Mucosa of rectum (tissue), 2 donors: ENCODE data around the gene C6orf47.

ENCODE experiments used
- H3K27ac ChIP-seq, 2 donors: one replicate each; pipeline ENCODE4 v1.7.0; 2013; ENCODE audit warnings: inconsistent platforms in 2 of 2, low read depth in 2 of 2, low read length in 2 of 2
- H3K27me3 ChIP-seq, 2 donors: one replicate each; pipeline ENCODE4 v1.7.0; 2013; ENCODE audit warnings: low read length in 2 of 2; ENCODE audit not compliant: control insufficient read depth in 2 of 2, insufficient read depth in 2 of 2
- H3K36me3 ChIP-seq, 2 donors: one replicate each; pipeline ENCODE4 v1.7.0; 2013; ENCODE audit warnings: low read length in 2 of 2; ENCODE audit not compliant: control insufficient read depth in 2 of 2, insufficient read depth in 2 of 2
- H3K4me1 ChIP-seq, 2 donors: one replicate each; pipeline ENCODE4 v1.7.0; 2013; ENCODE audit warnings: low read length in 2 of 2, mild to moderate bottlenecking in 1 of 2; ENCODE audit not compliant: control insufficient read depth in 2 of 2, insufficient read depth in 2 of 2
- H3K4me3 ChIP-seq, 2 donors: one replicate each; pipeline ENCODE4 v1.7.0; 2013; ENCODE audit warnings: low read length in 2 of 2
- H3K9ac ChIP-seq, 2 donors: one replicate each; pipeline ENCODE4 v1.7.0; 2013; ENCODE audit warnings: low read length in 2 of 2, low read depth in 1 of 2, mild to moderate bottlenecking in 1 of 2
- H3K9me3 ChIP-seq, 2 donors: one replicate each; pipeline ENCODE4 v1.7.0; 2013; ENCODE audit warnings: low read length in 2 of 2; ENCODE audit not compliant: control insufficient read depth in 2 of 2
- donor health status: healthy.
- donor health status: Normal muscosa, but diverticular disease.

The C6orf47 gene

GRCh38 chr6:31622684-31623091, 37.9 kb downstream of the C6orf47 start:
- Histone ChIP-seq H3K4me3 (no peak overlapping the region), H3K36me3 (peaks cover 39 to 52% of the 10 kb centered on the region in 2 donors), H3K27me3 (no peaks in the 10 kb centered on the region), H3K9ac (no peak overlapping the region), H3K9me3 (no peaks in the 10 kb centered on the region), H3K27ac (no peak overlapping the region), H3K4me1 (peaks cover 10 to 21% of the 10 kb centered on the region in 2 donors)

- Histone ChIP-seq H3K36me3 (peaks cover 33 to 45% of the 10 kb centered on the region in 2 donors), H3K4me1 (peaks cover 10 to 21% of the 10 kb centered on the region in 2 donors), H3K27ac (peak overlapping the region; percentile 1 to 99), H3K9ac (peak overlapping the region; percentile 93 to 94), H3K4me3 (peak overlapping the region; percentile 80 to 86), H3K9me3 (no peaks in the 10 kb centered on the region), H3K27me3 (no peaks in the 10 kb centered on the region)
Observed at GRCh38 chr6:31621991-31622390, 38.6 kb downstream of the C6orf47 start.

- Histone ChIP-seq H3K27me3 (no peaks in the 10 kb centered on the region), H3K36me3 (peaks cover 27 to 39% of the 10 kb centered on the region in 2 donors), H3K9ac (peak overlapping the region; percentile 93 to 94), H3K27ac (peak overlapping the region; percentile 99), H3K4me3 (peak overlapping the region; percentile 80 to 86), H3K9me3 (no peaks in the 10 kb centered on the region), H3K4me1 (peaks cover 10 to 21% of the 10 kb centered on the region in 2 donors)
Observed at GRCh38 chr6:31621320-31621939, 39.1 kb downstream of the C6orf47 start.

- Histone ChIP-seq H3K9ac (peak within 1 kb of the TSS; percentile 93 to 94), H3K27ac (peak within 1 kb of the TSS; percentile 99), H3K4me3 (peak within 1 kb of the TSS; percentile 86 to 89), H3K9me3 (no peaks in the 10 kb centered on the region), H3K36me3 (peaks cover 22 to 33% of the 10 kb centered on the region in 2 donors), H3K4me1 (peaks cover 10 to 21% of the 10 kb centered on the region in 2 donors), H3K27me3 (no peaks in the 10 kb centered on the region)
Observed at GRCh38 chr6:31620586-31621319, 39.8 kb downstream of the C6orf47 start, which contains the start of gene PRRC2A. Gene PRRC2A, plus strand, starts transcription at chr6:31620715. Its CDS starts 2,075 bp downstream, at chr6:31622790.

GRCh38 chr6:31619805-31620585, 40.6 kb downstream of the C6orf47 start:
- Histone ChIP-seq H3K36me3 (peaks cover 14 to 25% of the 10 kb centered on the region in 2 donors), H3K4me3 (peak overlapping the region; percentile 79 to 89), H3K27ac (peak overlapping the region; percentile 99), H3K4me1 (peaks cover 10 to 22% of the 10 kb centered on the region in 2 donors), H3K9me3 (no peaks in the 10 kb centered on the region), H3K9ac (peak overlapping the region; percentile 85 to 89), H3K27me3 (no peaks in the 10 kb centered on the region)

- Histone ChIP-seq H3K4me3 (no peak overlapping the region), H3K27me3 (no peaks in the 10 kb centered on the region), H3K9ac (no peak overlapping the region), H3K36me3 (no peaks in the 10 kb centered on the region), H3K9me3 (no peaks in the 10 kb centered on the region), H3K27ac (no peak overlapping the region), H3K4me1 (peaks cover 15 to 27% of the 10 kb centered on the region in 2 donors)
Observed at GRCh38 chr6:31617010-31617409, 43.6 kb downstream of the C6orf47 start.

- Histone ChIP-seq H3K9ac (no peak overlapping the region), H3K4me3 (peak overlapping the region in 1 of 2 donors; percentile 41), H3K4me1 (peaks cover 9 to 16% of the 10 kb centered on the region in 2 donors), H3K36me3 (no peaks in the 10 kb centered on the region), H3K27ac (peak overlapping the region in 1 of 2 donors; percentile 43), H3K27me3 (no peaks in the 10 kb centered on the region), H3K9me3 (no peaks in the 10 kb centered on the region)
Observed at GRCh38 chr6:31615748-31616147, 44.8 kb downstream of the C6orf47 start.

GRCh38 chr6:31614684-31615578, 45.6 kb downstream of the C6orf47 start, which contains the start of gene AIF1:
Gene AIF1, plus strand, starts transcription at chr6:31615234. Its CDS starts 96 bp downstream, at chr6:31615330.
- Histone ChIP-seq H3K4me1 (peaks cover 9 to 16% of the 10 kb centered on the region in 2 donors), H3K27me3 (no peaks in the 10 kb centered on the region), H3K9me3 (no peaks in the 10 kb centered on the region), H3K36me3 (no peaks in the 10 kb centered on the region), H3K4me3 (peak within 1 kb of the TSS in 1 of 2 donors; percentile 41), H3K27ac (peak within 1 kb of the TSS in 1 of 2 donors; percentile 43), H3K9ac (peak within 1 kb of the TSS in 1 of 2 donors; percentile 14)

GRCh38 chr6:31614075-31614619, 46.4 kb downstream of the C6orf47 start:
- Histone ChIP-seq H3K27me3 (no peaks in the 10 kb centered on the region), H3K9me3 (no peaks in the 10 kb centered on the region), H3K36me3 (no peaks in the 10 kb centered on the region), H3K9ac (no peak overlapping the region), H3K4me1 (peaks cover 9 to 11% of the 10 kb centered on the region in 2 donors), H3K4me3 (no peak overlapping the region), H3K27ac (peak overlapping the region in 1 of 2 donors; percentile 43)
